ENCODE measurements around the gene POLRMT.

Gene POLRMT

DNA sequence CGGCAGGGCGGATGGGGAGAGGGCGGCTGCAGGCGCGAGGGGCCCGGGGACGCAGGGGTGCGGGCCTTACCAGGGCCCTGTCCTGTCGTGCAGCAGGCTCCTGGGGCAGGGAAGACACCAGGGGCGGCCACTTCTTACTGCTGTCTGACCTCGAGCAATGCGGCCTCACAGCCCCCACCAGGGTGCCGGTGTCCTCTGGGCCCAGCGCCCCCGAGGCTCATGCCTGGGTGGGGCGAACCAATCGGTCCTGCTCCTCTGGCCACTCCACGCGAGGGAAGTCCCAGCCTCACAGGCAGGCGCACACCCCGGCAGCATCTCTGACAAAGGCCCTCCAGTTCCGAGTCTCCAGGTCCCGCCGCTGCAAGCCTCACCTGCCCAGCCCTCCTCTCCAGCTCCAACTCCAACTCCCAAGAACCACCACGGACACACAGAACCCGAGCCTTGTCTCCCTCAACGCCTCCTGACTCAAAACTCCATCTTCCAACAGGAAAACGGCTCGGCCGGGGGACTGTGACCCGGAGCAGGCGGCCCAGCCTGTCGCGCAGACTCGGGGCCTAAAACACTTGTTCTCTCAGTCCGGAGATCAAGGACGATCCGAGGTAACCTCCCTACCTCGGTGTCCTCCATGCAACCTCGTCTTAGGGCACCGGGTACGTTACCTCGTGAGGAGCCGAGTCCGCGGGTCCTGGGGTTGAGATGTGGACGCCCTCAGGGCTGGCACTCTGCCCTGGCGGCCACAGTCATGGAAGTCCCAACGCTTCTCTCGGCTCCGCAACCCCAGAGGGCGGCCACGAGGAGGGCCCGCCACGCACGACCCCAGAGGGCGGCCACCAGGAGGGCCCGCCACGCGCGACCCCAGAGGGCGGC is 12.8 kb upstream of the POLRMT start:
- H3K36me3 ChIP-seq (ENCODE audit: low read depth) = peaks cover 17% of the 10 kb centered on the region
- no peaks in the 10 kb centered on the region for H3K4me1 ChIP-seq (ENCODE audit: insufficient read depth, poor library complexity, severe bottlenecking)
- no peak overlapping the region for H3K27ac ChIP-seq (ENCODE audit: poor library complexity, severe bottlenecking)
- no peak overlapping the region for H3K4me3 ChIP-seq (ENCODE audit: severe bottlenecking)
- no peaks in the 10 kb centered on the region for H3K27me3 ChIP-seq (ENCODE audit: insufficient read depth, poor library complexity, severe bottlenecking)
- no peaks in the 10 kb centered on the region for H3K9me3 ChIP-seq (ENCODE audit: severe bottlenecking)
- DNase-seq (ENCODE audit: low spot score) = no peak
- ATAC-seq (ENCODE audit: low read depth) = no peak
- TF ChIP-seq, protein P1, sequence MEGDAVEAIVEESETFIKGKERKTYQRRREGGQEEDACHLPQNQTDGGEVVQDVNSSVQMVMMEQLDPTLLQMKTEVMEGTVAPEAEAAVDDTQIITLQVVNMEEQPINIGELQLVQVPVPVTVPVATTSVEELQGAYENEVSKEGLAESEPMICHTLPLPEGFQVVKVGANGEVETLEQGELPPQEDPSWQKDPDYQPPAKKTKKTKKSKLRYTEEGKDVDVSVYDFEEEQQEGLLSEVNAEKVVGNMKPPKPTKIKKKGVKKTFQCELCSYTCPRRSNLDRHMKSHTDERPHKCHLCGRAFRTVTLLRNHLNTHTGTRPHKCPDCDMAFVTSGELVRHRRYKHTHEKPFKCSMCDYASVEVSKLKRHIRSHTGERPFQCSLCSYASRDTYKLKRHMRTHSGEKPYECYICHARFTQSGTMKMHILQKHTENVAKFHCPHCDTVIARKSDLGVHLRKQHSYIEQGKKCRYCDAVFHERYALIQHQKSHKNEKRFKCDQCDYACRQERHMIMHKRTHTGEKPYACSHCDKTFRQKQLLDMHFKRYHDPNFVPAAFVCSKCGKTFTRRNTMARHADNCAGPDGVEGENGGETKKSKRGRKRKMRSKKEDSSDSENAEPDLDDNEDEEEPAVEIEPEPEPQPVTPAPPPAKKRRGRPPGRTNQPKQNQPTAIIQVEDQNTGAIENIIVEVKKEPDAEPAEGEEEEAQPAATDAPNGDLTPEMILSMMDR (IDR thresholded peaks at IDR 0.05; ENCODE audit: poor library complexity, severe bottlenecking) = no peak

DNA sequence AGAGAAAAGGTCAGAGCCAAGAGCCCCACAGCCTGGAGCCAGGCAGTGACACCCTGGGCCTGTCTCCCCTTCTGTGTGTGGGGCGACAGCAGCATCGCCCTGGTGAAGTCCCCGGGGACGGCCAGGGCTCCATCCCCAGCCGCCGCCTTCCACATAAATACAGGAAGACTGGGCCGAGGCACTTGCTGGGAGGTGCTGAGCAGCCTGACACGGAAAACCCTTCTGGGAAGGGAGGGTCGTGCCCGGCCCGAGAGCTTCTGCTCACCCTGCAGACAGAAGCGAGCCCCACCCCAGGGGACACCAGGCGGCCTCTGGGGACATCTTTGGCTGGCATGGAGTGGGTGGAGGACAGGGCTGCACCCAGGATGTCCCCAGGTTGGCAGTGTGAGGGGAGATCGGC is 11.5 kb upstream of the POLRMT start:
- DNase-seq (ENCODE audit: low spot score) = no peak
- Histone ChIP-seq H3K36me3 (ENCODE audit: low read depth) (peaks cover 17% of the 10 kb centered on the region), H3K27me3 (ENCODE audit: insufficient read depth, poor library complexity, severe bottlenecking) (no peaks in the 10 kb centered on the region), H3K9me3 (ENCODE audit: severe bottlenecking) (no peaks in the 10 kb centered on the region), H3K4me1 (ENCODE audit: insufficient read depth, poor library complexity, severe bottlenecking) (no peaks in the 10 kb centered on the region), H3K27ac (ENCODE audit: poor library complexity, severe bottlenecking) (no peak overlapping the region), H3K4me3 (ENCODE audit: severe bottlenecking) (no peak overlapping the region)
- no peak for ATAC-seq (ENCODE audit: low read depth)
- TF ChIP-seq, protein P1 (IDR thresholded peaks at IDR 0.05; ENCODE audit: poor library complexity, severe bottlenecking) = no peak

DNA sequence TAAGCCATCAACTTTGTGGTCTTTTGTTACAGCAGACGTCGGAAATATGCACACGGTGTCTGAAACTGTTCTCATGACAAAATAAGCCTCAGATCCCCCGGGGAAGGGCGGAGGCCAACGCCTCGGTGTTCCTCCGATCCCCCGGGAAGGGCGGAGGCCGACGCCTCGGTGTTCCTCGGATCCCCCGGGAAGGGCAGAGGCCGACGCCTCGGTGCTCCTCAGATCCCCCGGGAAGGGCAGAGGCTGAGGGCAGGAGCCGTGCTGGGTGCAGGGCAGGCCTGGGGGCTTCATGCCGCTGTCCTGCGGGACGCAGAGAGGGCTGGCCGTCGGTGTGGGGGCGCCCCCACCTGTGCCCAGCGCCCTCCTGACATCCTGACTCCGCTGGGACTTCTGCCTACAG is 11.0 kb upstream of the POLRMT start:
- no peaks in the 10 kb centered on the region for H3K9me3 ChIP-seq (ENCODE audit: severe bottlenecking)
- TF ChIP-seq, protein P1 (IDR thresholded peaks at IDR 0.05; ENCODE audit: poor library complexity, severe bottlenecking) = no peak
- H3K4me1 ChIP-seq (ENCODE audit: insufficient read depth, poor library complexity, severe bottlenecking) = no peaks in the 10 kb centered on the region
- H3K36me3 ChIP-seq (ENCODE audit: low read depth) = peaks cover 15% of the 10 kb centered on the region
- ATAC-seq (ENCODE audit: low read depth) (no peak), DNase-seq (ENCODE audit: low spot score) (no peak)
- H3K4me3 ChIP-seq (ENCODE audit: severe bottlenecking) = no peak overlapping the region
- H3K27ac ChIP-seq (ENCODE audit: poor library complexity, severe bottlenecking) = no peak overlapping the region
- no peaks in the 10 kb centered on the region for H3K27me3 ChIP-seq (ENCODE audit: insufficient read depth, poor library complexity, severe bottlenecking)

GRCh38 chr19:643736-644135 is 10.4 kb upstream of the POLRMT start:
- Histone ChIP-seq H3K27me3 (ENCODE audit: insufficient read depth, poor library complexity, severe bottlenecking) (no peaks in the 10 kb centered on the region), H3K9me3 (ENCODE audit: severe bottlenecking) (no peaks in the 10 kb centered on the region), H3K4me1 (ENCODE audit: insufficient read depth, poor library complexity, severe bottlenecking) (no peaks in the 10 kb centered on the region), H3K4me3 (ENCODE audit: severe bottlenecking) (no peak overlapping the region), H3K27ac (ENCODE audit: poor library complexity, severe bottlenecking) (no peak overlapping the region), H3K36me3 (ENCODE audit: low read depth) (peaks cover 9% of the 10 kb centered on the region; the same call in 1 of the 2 replicates)
- DNase-seq (ENCODE audit: low spot score) (no peak), ATAC-seq (ENCODE audit: low read depth) (no peak)
- TF ChIP-seq, protein P1 (IDR thresholded peaks at IDR 0.05; ENCODE audit: poor library complexity, severe bottlenecking) = no peak
